Measurements from ENCODE around the gene TFG. TPM values are rescaled to one million over a fixed set of nuclear protein-coding genes. Genes with fewer than 3 reads are reported as not detected.

Gene TFG
- total RNA-seq, 1 donor from 2014 or later, result 111 TPM

- Mint-ChIP-seq H3K27me3 (peaks cover 38% of the 10 kb centered on the region), H3K9me3 (ENCODE audit: low read depth) (peaks cover 6% of the 10 kb centered on the region), H3K4me1 (ENCODE audit: low read depth) (peaks cover 22% of the 10 kb centered on the region)
Measured at GRCh38 chr3:100709842-100710260, 557 bp downstream of the TFG start.

GRCh38 chr3:100710261-100710968 is 1.1 kb downstream of the TFG start:
- peaks cover 34% of the 10 kb centered on the region for H3K27me3 Mint-ChIP-seq
- peak overlapping the region; percentile 97 for H3K27ac Mint-ChIP-seq
- DNase-seq (ENCODE audit: low spot score, unreplicated experiment), result no peak
- peaks cover 6% of the 10 kb centered on the region for H3K9me3 Mint-ChIP-seq (ENCODE audit: low read depth)
- H3K4me1 Mint-ChIP-seq (ENCODE audit: low read depth), result peaks cover 23% of the 10 kb centered on the region
- TF ChIP-seq CTCF (IDR thresholded peaks at IDR 0.05; ENCODE audit: unreplicated experiment), result no peak
- H3K4me3 Mint-ChIP-seq (ENCODE audit: low read depth), result peak overlapping the region; percentile 88
- peaks cover 19% of the 10 kb centered on the region for H3K36me3 Mint-ChIP-seq (ENCODE audit: insufficient read depth)

More at GRCh38 chr3:100709842-100710260, 557 bp downstream of the TFG start:
- Mint-ChIP-seq H3K4me3 (ENCODE audit: low read depth) (peak overlapping the region; percentile 88), H3K36me3 (ENCODE audit: insufficient read depth) (peaks cover 15% of the 10 kb centered on the region), H3K27ac (peak overlapping the region; percentile 97)
- DNase-seq (ENCODE audit: low spot score, unreplicated experiment), result peak; percentile 59
- TF ChIP-seq CTCF (IDR thresholded peaks at IDR 0.05; ENCODE audit: unreplicated experiment), result peak; percentile 28

GRCh38 chr3:100715176-100715575 is 5.9 kb downstream of the TFG start:
- peaks cover 39% of the 10 kb centered on the region for H3K4me1 Mint-ChIP-seq (ENCODE audit: low read depth)
- peaks cover 33% of the 10 kb centered on the region for H3K36me3 Mint-ChIP-seq (ENCODE audit: insufficient read depth)
- TF ChIP-seq CTCF (IDR thresholded peaks at IDR 0.05; ENCODE audit: unreplicated experiment), result no peak
- H3K27me3 Mint-ChIP-seq, result no peaks in the 10 kb centered on the region
- no peak overlapping the region for H3K27ac Mint-ChIP-seq
- DNase-seq (ENCODE audit: low spot score, unreplicated experiment), result no peak
- H3K4me3 Mint-ChIP-seq (ENCODE audit: low read depth), result no peak overlapping the region
- no peaks in the 10 kb centered on the region for H3K9me3 Mint-ChIP-seq (ENCODE audit: low read depth)

GRCh38 chr3:100717063-100717462 is 7.8 kb downstream of the TFG start:
- Mint-ChIP-seq H3K9me3 (ENCODE audit: low read depth) (no peaks in the 10 kb centered on the region), H3K4me3 (ENCODE audit: low read depth) (peak overlapping the region; percentile 43), H3K4me1 (ENCODE audit: low read depth) (peaks cover 32% of the 10 kb centered on the region), H3K36me3 (ENCODE audit: insufficient read depth) (peaks cover 38% of the 10 kb centered on the region), H3K27ac (peak overlapping the region; percentile 2), H3K27me3 (no peaks in the 10 kb centered on the region)
- DNase-seq (ENCODE audit: low spot score, unreplicated experiment), result no peak
- TF ChIP-seq CTCF (IDR thresholded peaks at IDR 0.05; ENCODE audit: unreplicated experiment), result no peak

- H3K27ac Mint-ChIP-seq, result no peak overlapping the region
- peaks cover 25% of the 10 kb centered on the region for H3K4me1 Mint-ChIP-seq (ENCODE audit: low read depth)
- peaks cover 39% of the 10 kb centered on the region for H3K36me3 Mint-ChIP-seq (ENCODE audit: insufficient read depth)
- no peak for TF ChIP-seq CTCF (IDR thresholded peaks at IDR 0.05; ENCODE audit: unreplicated experiment)
- H3K27me3 Mint-ChIP-seq, result no peaks in the 10 kb centered on the region
- no peak for DNase-seq (ENCODE audit: low spot score, unreplicated experiment)
- H3K4me3 Mint-ChIP-seq (ENCODE audit: low read depth), result no peak overlapping the region
- no peaks in the 10 kb centered on the region for H3K9me3 Mint-ChIP-seq (ENCODE audit: low read depth)
Measured at GRCh38 chr3:100717637-100718487, 8.6 kb downstream of the TFG start.
